ENCODE data around the gene ZNF330.

- TF ChIP-seq RAD21 (IDR thresholded peaks at IDR 0.05; ENCODE audit: low read depth) (no peak), EP300 (IDR thresholded peaks at IDR 0.05; ENCODE audit: borderline replicate concordance) (no peak), TAF1 (IDR thresholded peaks at IDR 0.05; ENCODE audit: low read depth) (no peak)
- TF ChIP-seq, protein P1, sequence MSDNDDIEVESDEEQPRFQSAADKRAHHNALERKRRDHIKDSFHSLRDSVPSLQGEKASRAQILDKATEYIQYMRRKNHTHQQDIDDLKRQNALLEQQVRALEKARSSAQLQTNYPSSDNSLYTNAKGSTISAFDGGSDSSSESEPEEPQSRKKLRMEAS (IDR thresholded peaks at IDR 0.05), result no peak
Measured at GRCh38 chr4:141179474-141180373, 41.0 kb upstream of the ZNF330 start.

All from Ishikawa (cell line).